HEK293T (cell line): ENCODE data around the gene RASL10A.

ENCODE experiments used
- CTCF ChIA-PET: fragments of 350-600 bp; formaldehyde crosslinking; extraction: SDS; loops from one replicate; lab custom pipeline; 2021; ENCODE audit warnings: antibody characterized with exemption, inconsistent platforms; lab: Yijun Ruan, JAX
- POLR2A ChIA-PET: fragments of 350-600 bp; formaldehyde crosslinking; extraction: SDS; loops from one replicate; lab custom pipeline; 2020; ENCODE audit warnings: antibody characterized with exemption, inconsistent platforms; lab: Yijun Ruan, JAX
- DNase-seq: peaks from one replicate; pipeline ENCODE4 v3.0.0; 2012; ENCODE audit warnings: mixed read lengths; ENCODE audit errors: extremely low spot score
- ARNT ChIP-seq: fragments of 450-650 bp; IDR thresholded peaks from 2 replicates; pipeline ENCODE4 v1.6.1; 2017; ENCODE audit warnings: mild to moderate bottlenecking
- BHLHE40 ChIP-seq: fragments of 450-650 bp; IDR thresholded peaks from 2 replicates; pipeline ENCODE4 v1.6.1; 2016; ENCODE audit warnings: mild to moderate bottlenecking, moderate library complexity, borderline replicate concordance
- CTBP1 ChIP-seq: fragments of 450-650 bp; IDR thresholded peaks from 2 replicates; pipeline ENCODE4 v1.6.1; 2016; ENCODE audit warnings: borderline replicate concordance
- ELF4 ChIP-seq: fragments of 450-650 bp; IDR thresholded peaks from 2 replicates; pipeline ENCODE4 v1.6.1; 2017; ENCODE audit warnings: antibody characterized with exemption
- FOXA1 ChIP-seq: fragments of 450-650 bp; IDR thresholded peaks from 2 replicates; pipeline ENCODE4 v1.6.1; 2016; ENCODE audit warnings: mild to moderate bottlenecking
- FOXK2 ChIP-seq: fragments of 450-650 bp; IDR thresholded peaks from 2 replicates; pipeline ENCODE4 v1.6.1; 2016; ENCODE audit warnings: mild to moderate bottlenecking
- FOXM1 ChIP-seq: fragments of 450-650 bp; IDR thresholded peaks from 2 replicates; pipeline ENCODE4 v1.6.1; 2017; ENCODE audit warnings: mild to moderate bottlenecking, borderline replicate concordance
- HDGF ChIP-seq: fragments of 450-650 bp; IDR thresholded peaks from 2 replicates; pipeline ENCODE4 v1.6.1; 2017; ENCODE audit warnings: antibody characterized with exemption, borderline replicate concordance
- L3MBTL2 ChIP-seq: fragments of 450-650 bp; conservative IDR thresholded peaks from 2 replicates; pipeline ENCODE4 v1.6.1; 2016; ENCODE audit warnings: mild to moderate bottlenecking
- LEF1 ChIP-seq: fragments of 450-650 bp; IDR thresholded peaks from 2 replicates; pipeline ENCODE4 v1.6.1; 2017; ENCODE audit warnings: mild to moderate bottlenecking, borderline replicate concordance
- NFRKB ChIP-seq: fragments of 450-650 bp; IDR thresholded peaks from 2 replicates; pipeline ENCODE4 v1.6.1; 2016; ENCODE audit warnings: mild to moderate bottlenecking, moderate library complexity
- PKNOX1 ChIP-seq: fragments of 450-650 bp; IDR thresholded peaks from 2 replicates; pipeline ENCODE4 v1.6.1; 2016
- SP1 ChIP-seq: fragments of 450-650 bp; IDR thresholded peaks from 2 replicates; pipeline ENCODE4 v1.6.1; 2017
- SUZ12 ChIP-seq: fragments of 450-650 bp; IDR thresholded peaks from 2 replicates; pipeline ENCODE4 v1.6.1; 2016; ENCODE audit warnings: mild to moderate bottlenecking
- TARDBP ChIP-seq: fragments of 450-650 bp; IDR thresholded peaks from 2 replicates; pipeline ENCODE4 v1.6.1; 2016
- ZNF384 ChIP-seq: fragments of 450-650 bp; IDR thresholded peaks from 2 replicates; pipeline ENCODE4 v1.6.1; 2016

RASL10A gene

GRCh38 chr22:29299136-29299900 is 16.2 kb downstream of the RASL10A start:
- ChIA-PET CTCF (no interaction called here), POLR2A (no interaction called here)
- TF ChIP-seq FOXA1 (no peak), TARDBP (no peak), ARNT (no peak), SP1 (no peak), ELF4 (no peak)
- DNase-seq: no peak

GRCh38 chr22:29298641-29299040 is 16.9 kb downstream of the RASL10A start:
- no peak for DNase-seq
- no peak for TF ChIP-seq L3MBTL2
- TF ChIP-seq PKNOX1: no peak
- TF ChIP-seq BHLHE40: no peak
- TF ChIP-seq ARNT: no peak
- TF ChIP-seq FOXM1: no peak
- no peak for TF ChIP-seq FOXK2
- no peak for TF ChIP-seq ZNF384
- no peak for TF ChIP-seq SP1
- no peak for TF ChIP-seq NFRKB
- no peak for TF ChIP-seq LEF1
- TF ChIP-seq SUZ12: no peak
- TF ChIP-seq ELF4: no peak
- TF ChIP-seq FOXA1: no peak
- no peak for TF ChIP-seq TARDBP
- ChIA-PET POLR2A (no interaction called here), CTCF (no interaction called here)

GRCh38 chr22:29292379-29292778 is 23.1 kb downstream of the RASL10A start:
- ChIA-PET POLR2A (no interaction called here), CTCF (no interaction called here)
- DNase-seq: no peak
- TF ChIP-seq CTBP1: no peak
- TF ChIP-seq FOXK2: no peak
- no peak for TF ChIP-seq SUZ12
- no peak for TF ChIP-seq NFRKB
- TF ChIP-seq LEF1: no peak
- no peak for TF ChIP-seq FOXM1
- TF ChIP-seq BHLHE40: no peak
- no peak for TF ChIP-seq HDGF
- TF ChIP-seq FOXA1: no peak
- TF ChIP-seq SP1: no peak

- ChIA-PET CTCF (no interaction called here), POLR2A (no interaction called here)
- no peak for DNase-seq
- TF ChIP-seq SUZ12 (no peak), ZNF384 (no peak), L3MBTL2 (no peak), HDGF (no peak), PKNOX1 (no peak), FOXM1 (no peak), CTBP1 (no peak), FOXA1 (no peak), TARDBP (no peak), LEF1 (no peak), NFRKB (no peak), ELF4 (no peak), BHLHE40 (no peak), SP1 (no peak), FOXK2 (no peak), ARNT (no peak)
These were observed 24.3 kb downstream of the RASL10A start for GRCh38 chr22:29291215-29291614.

- no peak for TF ChIP-seq SUZ12
- no peak for TF ChIP-seq LEF1
- TF ChIP-seq ELF4: no peak
- TF ChIP-seq ZNF384: no peak
- no peak for TF ChIP-seq HDGF
- TF ChIP-seq BHLHE40: no peak
- no peak for TF ChIP-seq CTBP1
- TF ChIP-seq SP1: no peak
- TF ChIP-seq TARDBP: no peak
- TF ChIP-seq NFRKB: no peak
- TF ChIP-seq PKNOX1: no peak
- no peak for TF ChIP-seq ARNT
- DNase-seq: no peak
- ChIA-PET CTCF (no interaction called here), POLR2A (no interaction called here)
These were observed 25.4 kb downstream of the RASL10A start for GRCh38 chr22:29290061-29290460.

GRCh38 chr22:29288837-29289236 is 26.7 kb downstream of the RASL10A start:
- TF ChIP-seq L3MBTL2 (no peak), FOXA1 (no peak), ELF4 (no peak), HDGF (no peak)
- POLR2A ChIA-PET: interaction anchor here (1.2 kb wide), 1 partner anchor 17 kb away, joined by 3 read pairs; no protein-coding TSS in a partner anchor
- CTCF ChIA-PET: no interaction called here
- no peak for DNase-seq
